Stimulated activated naive CD8-positive, alpha-beta T cell treated with anti-CD3 and anti-CD28 coated beads, Interleukin-15, Interleukin-2, amounts not matched to agents 100 U/mL and 50 U/mL, for 24 hours (primary cell): ENCODE measurements around the gene PRKCH.

Experiments used
- ATAC-seq: fragments of 150-1000 bp; cut with Tn5 transposase; one replicate; pipeline ENCODE4 v1.10.0; 2021
- DNase-seq: peaks from one replicate; pipeline ENCODE4 v3.0.0; 2021

Gene PRKCH

GRCh38 chr14:61531465-61532122 lies 210.2 kb downstream of the PRKCH start:
- ATAC-seq (no peak), DNase-seq (no peak)

- ATAC-seq (no peak), DNase-seq (no peak)
Measured at GRCh38 chr14:61532123-61532505, 210.7 kb downstream of the PRKCH start.

GRCh38 chr14:61532763-61533162 lies 211.4 kb downstream of the PRKCH start:
- DNase-seq (no peak), ATAC-seq (no peak)

- DNase-seq (no peak), ATAC-seq (peak; percentile 56)
Measured at GRCh38 chr14:61533513-61534255, 212.3 kb downstream of the PRKCH start.

- ATAC-seq, result no peak
- DNase-seq, result no peak
Measured at GRCh38 chr14:61535032-61535431, 213.7 kb downstream of the PRKCH start.

- DNase-seq, result no peak
- ATAC-seq, result no peak
Measured at GRCh38 chr14:61535458-61535857, 214.1 kb downstream of the PRKCH start.

- ATAC-seq (no peak), DNase-seq (no peak)
Measured at GRCh38 chr14:61536661-61537562, 215.5 kb downstream of the PRKCH start.

- DNase-seq, result peak; percentile 43
- ATAC-seq, result peak; percentile 56
Measured at GRCh38 chr14:61537563-61538463, 216.4 kb downstream of the PRKCH start.

GRCh38 chr14:61538464-61539022 lies 217.2 kb downstream of the PRKCH start:
- ATAC-seq (no peak), DNase-seq (no peak)

GRCh38 chr14:61539631-61540030 lies 218.3 kb downstream of the PRKCH start:
- DNase-seq (no peak), ATAC-seq (no peak)

GRCh38 chr14:61540931-61541330 lies 219.6 kb downstream of the PRKCH start:
- DNase-seq (no peak), ATAC-seq (no peak)

GRCh38 chr14:61542848-61543790 lies 221.7 kb downstream of the PRKCH start:
- ATAC-seq (no peak), DNase-seq (no peak)

GRCh38 chr14:61543946-61544345 lies 222.6 kb downstream of the PRKCH start:
- no peak for ATAC-seq
- DNase-seq, result no peak

- no peak for DNase-seq
- ATAC-seq, result no peak
Measured at GRCh38 chr14:61544448-61545330, 223.3 kb downstream of the PRKCH start.

GRCh38 chr14:61545726-61546455 lies 224.5 kb downstream of the PRKCH start:
- DNase-seq (no peak), ATAC-seq (no peak)

- DNase-seq (no peak), ATAC-seq (no peak)
Measured at GRCh38 chr14:61547186-61548069, 226.0 kb downstream of the PRKCH start.

- no peak for ATAC-seq
- DNase-seq, result no peak
Measured at GRCh38 chr14:61549425-61549824, 228.0 kb downstream of the PRKCH start.

GRCh38 chr14:61551384-61551783 lies 230.0 kb downstream of the PRKCH start:
- ATAC-seq, result peak; percentile 53
- no peak for DNase-seq
